ENCODE data around the gene TPRG1. TPM values are rescaled to one million over a fixed set of nuclear protein-coding genes. Genes with fewer than 3 reads are reported as not detected.

The TPRG1 gene
- total RNA-seq, 4 donors from 2014 or later = 2.3 to 14.9 (median 4.1) TPM; not detected in 1

- H3K27me3 ChIP-seq = no peaks in the 10 kb centered on the region
- TF ChIP-seq POLR2AphosphoS5 (IDR thresholded peaks at IDR 0.05) (no peak), CTCF (IDR thresholded peaks at IDR 0.05) (no peak), POLR2A (IDR thresholded peaks at IDR 0.05) (no peak), EP300 (IDR thresholded peaks at IDR 0.05; ENCODE audit: low read depth) (no peak)
- no peaks in the 10 kb centered on the region for H3K4me1 ChIP-seq
- DNase-seq = no peak
- H3K9me3 ChIP-seq = no peaks in the 10 kb centered on the region
- H3K36me3 ChIP-seq = no peaks in the 10 kb centered on the region
- WGBS, 2 donors (ENCODE audit: low coverage in 1 of 2) = 53 to 79% methylated on average over 3 to 9 of the region's 9 CpGs
- in situ Hi-C loops (cut with MboI; ENCODE audit: low pct_ligation_motif_present in 1 of 4, low pct_unique_long_range_greater_than_20kb in 1 of 4, low sequenced_read_pairs in 3 of 4) = loop anchor here in 1 of 4 donors (25.0 kb wide), 1 partner anchor 1402 kb away; the partner anchor contains the start of gene BCL6
- intact Hi-C loops (cut with DNase I; ENCODE audit: low total_unique reads) = no loop called here
- H3K4me3 ChIP-seq = no peak overlapping the region
- H3K27ac ChIP-seq = no peak overlapping the region
These were observed 32.7 kb upstream of the TPRG1 start for GRCh38 chr3:189138901-189139610.

- in situ Hi-C loops (cut with MboI; ENCODE audit: low pct_ligation_motif_present in 1 of 4, low pct_unique_long_range_greater_than_20kb in 1 of 4, low sequenced_read_pairs in 3 of 4) (loop anchor here in 1 of 4 donors (25.0 kb wide), 1 partner anchor 1402 kb away; the partner anchor contains the start of gene BCL6), intact Hi-C loops (cut with DNase I; ENCODE audit: low total_unique reads) (no loop called here)
- Histone ChIP-seq H3K27me3 (no peaks in the 10 kb centered on the region), H3K27ac (no peak overlapping the region), H3K9me3 (no peaks in the 10 kb centered on the region), H3K4me3 (no peak overlapping the region), H3K4me1 (peaks cover 0 to 3% (median 0%) of the 10 kb centered on the region in 4 donors), H3K36me3 (no peaks in the 10 kb centered on the region)
- TF ChIP-seq POLR2AphosphoS5 (IDR thresholded peaks at IDR 0.05) (no peak), CTCF (IDR thresholded peaks at IDR 0.05) (no peak), EP300 (IDR thresholded peaks at IDR 0.05; ENCODE audit: low read depth) (no peak), POLR2A (IDR thresholded peaks at IDR 0.05) (no peak)
- DNase-seq = no peak
- 64 to 88% methylated on average over 4 to 6 of the region's 6 CpGs for WGBS, 2 donors (ENCODE audit: low coverage in 1 of 2)
These were observed 32.2 kb upstream of the TPRG1 start for GRCh38 chr3:189139611-189139940.

GRCh38 chr3:189142527-189142926 lies 29.2 kb upstream of the TPRG1 start:
- no peaks in the 10 kb centered on the region for H3K27me3 ChIP-seq
- intact Hi-C loops (cut with DNase I; ENCODE audit: low total_unique reads) = loop anchor here (10.0 kb wide), 1 partner anchor 168 kb away; no protein-coding TSS in a partner anchor
- TF ChIP-seq EP300 (IDR thresholded peaks at IDR 0.05; ENCODE audit: low read depth) = no peak
- TF ChIP-seq POLR2A (IDR thresholded peaks at IDR 0.05) = no peak
- no peak for TF ChIP-seq CTCF (IDR thresholded peaks at IDR 0.05)
- TF ChIP-seq POLR2AphosphoS5 (IDR thresholded peaks at IDR 0.05) = no peak
- H3K36me3 ChIP-seq = no peaks in the 10 kb centered on the region
- H3K9me3 ChIP-seq = no peaks in the 10 kb centered on the region
- H3K4me1 ChIP-seq = peaks cover 0 to 6% (median 0%) of the 10 kb centered on the region in 4 donors
- no peak overlapping the region for H3K4me3 ChIP-seq
- DNase-seq = no peak
- 68% methylated on average over 1 of the region's 1 CpG; no CpG with 5 or more reads in 1 of the 2 donors for WGBS, 2 donors (ENCODE audit: low coverage in 1 of 2)
- no peak overlapping the region for H3K27ac ChIP-seq
- in situ Hi-C loops (cut with MboI; ENCODE audit: low pct_ligation_motif_present in 1 of 4, low pct_unique_long_range_greater_than_20kb in 1 of 4, low sequenced_read_pairs in 3 of 4) = loop anchor here in 2 of 4 donors (10.0 to 25.0 kb wide), 2 partner anchors 1405 to 1408 kb away; partner anchors contain the start of gene BCL6 (in 1 of the 2)

GRCh38 chr3:189143321-189143720 lies 28.4 kb upstream of the TPRG1 start:
- no peaks in the 10 kb centered on the region for H3K36me3 ChIP-seq
- H3K4me1 ChIP-seq = peaks cover 0 to 6% (median 4%) of the 10 kb centered on the region in 4 donors
- 74% methylated on average over 1 of the region's 1 CpG; no CpG with 5 or more reads in 1 of the 2 donors for WGBS, 2 donors (ENCODE audit: low coverage in 1 of 2)
- H3K27ac ChIP-seq = no peak overlapping the region
- in situ Hi-C loops (cut with MboI; ENCODE audit: low pct_ligation_motif_present in 1 of 4, low pct_unique_long_range_greater_than_20kb in 1 of 4, low sequenced_read_pairs in 3 of 4) (loop anchor here in 2 of 4 donors (10.0 to 25.0 kb wide), 2 partner anchors 1406 to 1409 kb away; partner anchors contain the start of gene BCL6 (in 1 of the 2)), intact Hi-C loops (cut with DNase I; ENCODE audit: low total_unique reads) (loop anchor here (10.0 kb wide), 1 partner anchor 169 kb away; no protein-coding TSS in a partner anchor)
- H3K27me3 ChIP-seq = no peaks in the 10 kb centered on the region
- no peak overlapping the region for H3K4me3 ChIP-seq
- TF ChIP-seq EP300 (IDR thresholded peaks at IDR 0.05; ENCODE audit: low read depth) (no peak), CTCF (IDR thresholded peaks at IDR 0.05) (no peak), POLR2A (IDR thresholded peaks at IDR 0.05) (no peak), POLR2AphosphoS5 (IDR thresholded peaks at IDR 0.05) (no peak)
- no peaks in the 10 kb centered on the region for H3K9me3 ChIP-seq
- DNase-seq = no peak
